Nephron progenitor cell (in vitro differentiated cells): ENCODE data around the gene SASH1.
"Not testable (repeated sequence)": the region's sequence is repeated elsewhere in the genome, so short reads cannot be mapped to it uniquely, and the experiment has no call there.

ENCODE experiments used
- DNase-seq: peaks from one replicate; pipeline ENCODE4 v3.0.0; 2021
- H3K27ac Mint-ChIP-seq: 2 replicates; pipeline ENCODE4 v1.8.0; 2021; ENCODE audit warnings: mild to moderate bottlenecking, moderate library complexity, mixed read lengths
- H3K27me3 Mint-ChIP-seq: 2 replicates; pipeline ENCODE4 v1.8.0; 2021; ENCODE audit warnings: mild to moderate bottlenecking, low read depth, mixed read lengths; ENCODE audit not compliant: poor library complexity
- H3K36me3 Mint-ChIP-seq: 2 replicates; pipeline ENCODE4 v1.8.0; 2021; ENCODE audit warnings: low read depth, mixed read lengths
- H3K4me1 Mint-ChIP-seq: 2 replicates; pipeline ENCODE4 v1.8.0; 2021; ENCODE audit warnings: mixed read lengths
- H3K4me3 Mint-ChIP-seq: 2 replicates; pipeline ENCODE4 v1.8.0; 2021; ENCODE audit warnings: mild to moderate bottlenecking, moderate library complexity, mixed read lengths
- H3K9me3 Mint-ChIP-seq: 2 replicates; pipeline ENCODE4 v1.8.0; 2021; ENCODE audit warnings: mild to moderate bottlenecking, moderate library complexity, mixed read lengths
- CTCF ChIP-seq: fragments of 200-600 bp; sonication (generic); IDR thresholded peaks from 2 replicates; pipeline ENCODE4 v1.5.0; 2021; ENCODE audit warnings: antibody characterized with exemption

Gene SASH1

GRCh38 chr6:148389086-148389485, 46.4 kb downstream of the SASH1 start:
- Mint-ChIP-seq H3K27ac (no peak overlapping the region), H3K4me3 (no peak overlapping the region), H3K9me3 (no peaks in the 10 kb centered on the region), H3K36me3 (peaks cover 37% of the 10 kb centered on the region), H3K4me1 (peaks cover 17% of the 10 kb centered on the region), H3K27me3 (no peaks in the 10 kb centered on the region)
- no peak for DNase-seq
- no peak for TF ChIP-seq CTCF

- H3K4me3 Mint-ChIP-seq = no peak overlapping the region
- no peaks in the 10 kb centered on the region for H3K27me3 Mint-ChIP-seq
- no peak for TF ChIP-seq CTCF
- H3K4me1 Mint-ChIP-seq = peaks cover 17% of the 10 kb centered on the region
- no peak for DNase-seq
- no peak overlapping the region for H3K27ac Mint-ChIP-seq
- H3K36me3 Mint-ChIP-seq = peaks cover 46% of the 10 kb centered on the region
- H3K9me3 Mint-ChIP-seq = no peaks in the 10 kb centered on the region
Measured at GRCh38 chr6:148389917-148390316, 47.3 kb downstream of the SASH1 start.

GRCh38 chr6:148392127-148392526, 49.5 kb downstream of the SASH1 start:
- not testable (repeated sequence) for H3K9me3 Mint-ChIP-seq, H3K27ac Mint-ChIP-seq
- H3K4me1 Mint-ChIP-seq = peaks cover 17% of the 10 kb centered on the region

GRCh38 chr6:148392671-148393070, 50.0 kb downstream of the SASH1 start:
- H3K27ac Mint-ChIP-seq = no peak overlapping the region
- peaks cover 17% of the 10 kb centered on the region for H3K4me1 Mint-ChIP-seq
- no peaks in the 10 kb centered on the region for H3K27me3 Mint-ChIP-seq
- no peak overlapping the region for H3K4me3 Mint-ChIP-seq
- TF ChIP-seq CTCF = no peak
- H3K9me3 Mint-ChIP-seq = no peaks in the 10 kb centered on the region
- peaks cover 51% of the 10 kb centered on the region for H3K36me3 Mint-ChIP-seq
- no peak for DNase-seq

More at GRCh38 chr6:148392127-148392526, 49.5 kb downstream of the SASH1 start:
- not testable (repeated sequence) for DNase-seq, H3K4me3 Mint-ChIP-seq, H3K27me3 Mint-ChIP-seq
- peaks cover 50% of the 10 kb centered on the region for H3K36me3 Mint-ChIP-seq

GRCh38 chr6:148395583-148396101, 53.0 kb downstream of the SASH1 start:
- H3K27ac Mint-ChIP-seq = no peak overlapping the region
- H3K27me3 Mint-ChIP-seq = no peaks in the 10 kb centered on the region
- no peaks in the 10 kb centered on the region for H3K9me3 Mint-ChIP-seq
- H3K4me1 Mint-ChIP-seq = peaks cover 5% of the 10 kb centered on the region
- no peak for DNase-seq
- H3K36me3 Mint-ChIP-seq = peaks cover 55% of the 10 kb centered on the region
- H3K4me3 Mint-ChIP-seq = no peak overlapping the region
- no peak for TF ChIP-seq CTCF

- Mint-ChIP-seq H3K36me3 (peaks cover 50% of the 10 kb centered on the region), H3K9me3 (no peaks in the 10 kb centered on the region), H3K27ac (no peak overlapping the region), H3K4me1 (peaks cover 6% of the 10 kb centered on the region), H3K27me3 (no peaks in the 10 kb centered on the region), H3K4me3 (no peak overlapping the region)
- DNase-seq = no peak
- no peak for TF ChIP-seq CTCF
Measured at GRCh38 chr6:148396411-148396810, 53.8 kb downstream of the SASH1 start.
